Sigmoid colon (tissue), 4 donors: ENCODE measurements around the gene CLEC7A.

Source experiments
- CTCF ChIP-seq, 4 experiments: fragments of 450-650 bp in 3 of 4; fragments of 200-600 bp in 1 of 4; IDR thresholded peaks; one replicate each; pipeline ENCODE4 v1.5.1; 2016 to 2019; ENCODE audit warnings: antibody characterized with exemption in 4 of 4, mild to moderate bottlenecking in 3 of 4, moderate library complexity in 2 of 4
- EP300 ChIP-seq, 4 donors: sonication (generic); formaldehyde crosslinking; IDR thresholded peaks; one replicate each; pipeline ENCODE4 v1.6.1; 2017; ENCODE audit warnings: antibody characterized with exemption in 4 of 4
- POLR2A ChIP-seq, 2 donors: fragments of 450-650 bp; IDR thresholded peaks; one replicate each; pipeline ENCODE4 v1.6.1; 2016; ENCODE audit warnings: antibody characterized with exemption in 2 of 2, mild to moderate bottlenecking in 2 of 2, moderate library complexity in 2 of 2

GRCh38 chr12:10113920-10114319 lies 16.1 kb downstream of the CLEC7A start:
- TF ChIP-seq CTCF (IDR thresholded peaks at IDR 0.05), result no peak
- no peak for TF ChIP-seq EP300 (IDR thresholded peaks at IDR 0.05)
- no peak for TF ChIP-seq POLR2A (IDR thresholded peaks at IDR 0.05)
